HG03342 (cell line): ENCODE results near the gene MBD3L2.
"Not testable (repeated sequence)": the region's sequence is repeated elsewhere in the genome, so short reads cannot be mapped to it uniquely, and the experiment has no call there.

Experiments
- ATAC-seq: cut with Tn5 transposase; IDR thresholded peaks from one replicate; pipeline ENCODE4 v1.9.1; 2021; ENCODE audit warnings: mild to moderate bottlenecking, moderate library complexity; ENCODE audit not compliant: unreplicated experiment

The MBD3L2 gene

GRCh38 chr19:7049021-7049420, at the start of gene MBD3L2:
TSS of gene MBD3L2 (plus strand) at chr19:7049321. CDS start at chr19:7049374, 53 bp downstream.
- ATAC-seq: not testable (repeated sequence)

- ATAC-seq: no peak
Measured at GRCh38 chr19:6999933-7000332, 49.2 kb upstream of the MBD3L2 start.

GRCh38 chr19:7000333-7000732, 48.8 kb upstream of the MBD3L2 start:
- ATAC-seq: no peak

GRCh38 chr19:7000816-7001215, 48.3 kb upstream of the MBD3L2 start:
- ATAC-seq: no peak

GRCh38 chr19:7004313-7004931, 44.7 kb upstream of the MBD3L2 start:
- ATAC-seq: no peak

GRCh38 chr19:7006135-7006704, 42.9 kb upstream of the MBD3L2 start:
- no peak for ATAC-seq

GRCh38 chr19:7007859-7008258, 41.3 kb upstream of the MBD3L2 start:
- no peak for ATAC-seq

- ATAC-seq: no peak
Measured at GRCh38 chr19:7010722-7011593, 38.2 kb upstream of the MBD3L2 start.

GRCh38 chr19:7013678-7014077, 35.4 kb upstream of the MBD3L2 start:
- no peak for ATAC-seq

GRCh38 chr19:7018828-7019227, 30.3 kb upstream of the MBD3L2 start:
- no peak for ATAC-seq

- not testable (repeated sequence) for ATAC-seq
Measured at GRCh38 chr19:7021331-7021730, 27.8 kb upstream of the MBD3L2 start, which contains the start of gene MBD3L2B. TSS of gene MBD3L2B (minus strand) at chr19:7021431. CDS start at chr19:7021397, 34 bp downstream.

- not testable (repeated sequence) for ATAC-seq
Measured at GRCh38 chr19:7028790-7029189, 20.3 kb upstream of the MBD3L2 start.

GRCh38 chr19:7030278-7030677, 18.8 kb upstream of the MBD3L2 start, which contains the start of gene MBD3L5:
TSS of gene MBD3L5 (plus strand) at chr19:7030578. CDS start at chr19:7030612, 34 bp downstream.
- ATAC-seq: not testable (repeated sequence)

- ATAC-seq: not testable (repeated sequence)
Measured at GRCh38 chr19:7040079-7040478, 9.0 kb upstream of the MBD3L2 start, which contains the start of gene MBD3L4. TSS of gene MBD3L4 (minus strand) at chr19:7040179. CDS start at chr19:7040144, 35 bp downstream.

GRCh38 chr19:7041563-7041962, 7.6 kb upstream of the MBD3L2 start:
- not testable (repeated sequence) for ATAC-seq

GRCh38 chr19:7051421-7051820, 2.3 kb downstream of the MBD3L2 start:
- ATAC-seq: not testable (repeated sequence)

- not testable (repeated sequence) for ATAC-seq
Measured at GRCh38 chr19:7052896-7053295, 3.8 kb downstream of the MBD3L2 start.

GRCh38 chr19:7054635-7055368, 5.7 kb downstream of the MBD3L2 start:
- ATAC-seq: not testable (repeated sequence)

- ATAC-seq: not testable (repeated sequence)
Measured at GRCh38 chr19:7055679-7056078, 6.6 kb downstream of the MBD3L2 start.

GRCh38 chr19:7056371-7056770, 7.2 kb downstream of the MBD3L2 start:
- not testable (repeated sequence) for ATAC-seq

GRCh38 chr19:7058576-7058975, 9.5 kb downstream of the MBD3L2 start, which contains the start of gene MBD3L3:
TSS of gene MBD3L3 (minus strand) at chr19:7058676. CDS start at chr19:7058605, 71 bp downstream.
- not testable (repeated sequence) for ATAC-seq
